CD4-positive, alpha-beta T cell (primary cell): Measurements from ENCODE around the gene ANKRD33B. TPM values are rescaled to one million over a fixed set of nuclear protein-coding genes. Genes with fewer than 3 reads are reported as not detected.

Experiments
- ATAC-seq: fragments of 200-7000 bp; cut with Tn5 transposase; one replicate; pipeline ENCODE4 v1.10.0; 2022; ENCODE audit warnings: mild to moderate bottlenecking; ENCODE audit not compliant: poor library complexity
- CTCF ChIA-PET: fragments of 350-600 bp; sonication (Branson Sonifier 250); formaldehyde crosslinking; loops from one replicate; lab custom pipeline; 2021; ENCODE audit warnings: antibody characterized with exemption, inconsistent platforms; lab: Charles Lee
- POLR2A ChIA-PET: fragments of 350-600 bp; sonication (Branson Sonifier 250); formaldehyde crosslinking; loops from one replicate; lab custom pipeline; 2021; ENCODE audit warnings: antibody characterized with exemption, inconsistent platforms; lab: Charles Lee
- DNase-seq, 14 experiments: peaks; one replicate each; pipeline ENCODE4 v3.0.0-alpha.2; 2013 to 2020; ENCODE audit warnings: mixed read lengths in 2 of 14
- H3K27ac ChIP-seq, 2 donors: one replicate each; pipeline versions ENCODE4 v1.5.1 to v1.7.0; 2013; ENCODE audit warnings: low read length in 2 of 2, low read depth in 1 of 2, mild to moderate bottlenecking in 1 of 2
- H3K27me3 ChIP-seq, 2 experiments: 1 replicate in 1 of 2; 2 replicates in 1 of 2; pipeline versions ENCODE4 v1.6.1 to v1.7.0; 2013; ENCODE audit warnings: low read length in 2 of 2, control low read depth in 1 of 2, mild to moderate bottlenecking in 1 of 2, moderate library complexity in 1 of 2; ENCODE audit not compliant: insufficient read depth in 2 of 2, control insufficient read depth in 1 of 2
- H3K36me3 ChIP-seq: one replicate; pipeline ENCODE4 v1.6.1; 2013; ENCODE audit warnings: low read length, control low read depth; ENCODE audit not compliant: insufficient read depth
- H3K4me1 ChIP-seq: one replicate; pipeline ENCODE4 v1.6.1; 2013; ENCODE audit warnings: low read length, control low read depth; ENCODE audit not compliant: insufficient read depth
- H3K4me3 ChIP-seq: one replicate; pipeline ENCODE4 v1.5.1; 2013; ENCODE audit warnings: mild to moderate bottlenecking, low read length, moderate library complexity
- H3K9me3 ChIP-seq, 2 experiments: 1 replicate in 1 of 2; 2 replicates in 1 of 2; pipeline versions ENCODE4 v1.6.1 to v1.7.0; 2013; ENCODE audit warnings: low read length in 2 of 2, mild to moderate bottlenecking in 2 of 2, control low read depth in 1 of 2, moderate library complexity in 1 of 2; ENCODE audit not compliant: control insufficient read depth in 1 of 2, insufficient read depth in 1 of 2
- H3K27ac Mint-ChIP-seq: one replicate; pipeline ENCODE4 v1.8.0; 2020; ENCODE audit warnings: mixed read lengths
- H3K27me3 Mint-ChIP-seq: one replicate; pipeline ENCODE4 v1.8.0; 2021; ENCODE audit warnings: mixed read lengths
- H3K36me3 Mint-ChIP-seq: one replicate; pipeline ENCODE4 v1.8.0; 2021; ENCODE audit warnings: low read depth, mixed read lengths
- H3K4me1 Mint-ChIP-seq: one replicate; pipeline ENCODE4 v1.8.0; 2021; ENCODE audit warnings: low read depth, mixed read lengths
- H3K4me3 Mint-ChIP-seq: one replicate; pipeline ENCODE4 v1.8.0; 2020; ENCODE audit warnings: mild to moderate bottlenecking, mixed read lengths
- H3K9me3 Mint-ChIP-seq: one replicate; pipeline ENCODE4 v1.8.0; 2020; ENCODE audit warnings: mixed read lengths
- intact Hi-C, 2 experiments: fragments of 100-400 bp; cut with DNase I in 1 of 2; cut with micrococcal nuclease in 1 of 2; formaldehyde crosslinking; loops; one replicate each; pipeline versions ENCODE4 v1.15.1 to v1.9.0; 2023 to 2025; cut with DNase I, micrococcal nuclease
- total RNA-seq, 174 experiments: library from RNA in 2 of 174; stranded (reverse) in 2 of 174; gene quantifications; one replicate each; pipeline ENCODE4 v1.2.3 and lab custom pipeline; 2021 to 2026
- TF ChIP-seq, protein P1 (sequence below): fragments of 200-600 bp; IDR thresholded peaks from one replicate; pipeline ENCODE4 v1.8.0; 2022; ENCODE audit warnings: antibody characterized with exemption, mild to moderate bottlenecking

The ANKRD33B gene
- total RNA-seq, 2 experiments from 2014 or later = 0.99 to 1.3 TPM

DNA sequence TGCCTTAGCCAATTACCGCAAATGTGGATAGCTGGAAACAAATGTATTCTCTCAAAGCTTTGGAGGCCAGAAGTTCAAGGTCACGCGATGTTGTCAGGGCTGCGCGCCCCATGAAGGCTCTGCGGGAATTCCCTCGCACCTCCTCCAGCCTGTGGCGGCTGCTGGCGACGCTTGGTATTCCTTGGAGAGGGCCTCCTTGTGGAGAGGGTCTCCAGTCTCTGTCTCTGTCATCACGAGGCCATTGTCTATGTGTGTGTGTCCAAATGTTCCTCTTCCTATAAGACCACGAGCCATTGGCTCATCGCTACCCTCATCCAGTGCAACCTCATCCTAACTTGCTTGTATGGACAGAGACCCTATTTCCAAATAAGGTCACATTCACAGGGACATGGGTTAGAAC, 97.5 kb downstream of the ANKRD33B start:
- Mint-ChIP-seq H3K9me3 (no peaks in the 10 kb centered on the region), H3K4me3 (no peak overlapping the region), H3K27me3 (no peaks in the 10 kb centered on the region), H3K4me1 (no peaks in the 10 kb centered on the region), H3K36me3 (no peaks in the 10 kb centered on the region), H3K27ac (no peak overlapping the region)
- TF ChIP-seq, protein P1, sequence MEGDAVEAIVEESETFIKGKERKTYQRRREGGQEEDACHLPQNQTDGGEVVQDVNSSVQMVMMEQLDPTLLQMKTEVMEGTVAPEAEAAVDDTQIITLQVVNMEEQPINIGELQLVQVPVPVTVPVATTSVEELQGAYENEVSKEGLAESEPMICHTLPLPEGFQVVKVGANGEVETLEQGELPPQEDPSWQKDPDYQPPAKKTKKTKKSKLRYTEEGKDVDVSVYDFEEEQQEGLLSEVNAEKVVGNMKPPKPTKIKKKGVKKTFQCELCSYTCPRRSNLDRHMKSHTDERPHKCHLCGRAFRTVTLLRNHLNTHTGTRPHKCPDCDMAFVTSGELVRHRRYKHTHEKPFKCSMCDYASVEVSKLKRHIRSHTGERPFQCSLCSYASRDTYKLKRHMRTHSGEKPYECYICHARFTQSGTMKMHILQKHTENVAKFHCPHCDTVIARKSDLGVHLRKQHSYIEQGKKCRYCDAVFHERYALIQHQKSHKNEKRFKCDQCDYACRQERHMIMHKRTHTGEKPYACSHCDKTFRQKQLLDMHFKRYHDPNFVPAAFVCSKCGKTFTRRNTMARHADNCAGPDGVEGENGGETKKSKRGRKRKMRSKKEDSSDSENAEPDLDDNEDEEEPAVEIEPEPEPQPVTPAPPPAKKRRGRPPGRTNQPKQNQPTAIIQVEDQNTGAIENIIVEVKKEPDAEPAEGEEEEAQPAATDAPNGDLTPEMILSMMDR = no peak
- Histone ChIP-seq H3K27me3 (no peaks in the 10 kb centered on the region), H3K9me3 (no peaks in the 10 kb centered on the region), H3K36me3 (no peaks in the 10 kb centered on the region), H3K27ac (no peak overlapping the region), H3K4me1 (no peaks in the 10 kb centered on the region), H3K4me3 (no peak overlapping the region)
- intact Hi-C loops = no loop called here
- POLR2A ChIA-PET = no interaction called here
- ATAC-seq (no peak), DNase-seq (no peak)
- CTCF ChIA-PET = no interaction called here

DNA sequence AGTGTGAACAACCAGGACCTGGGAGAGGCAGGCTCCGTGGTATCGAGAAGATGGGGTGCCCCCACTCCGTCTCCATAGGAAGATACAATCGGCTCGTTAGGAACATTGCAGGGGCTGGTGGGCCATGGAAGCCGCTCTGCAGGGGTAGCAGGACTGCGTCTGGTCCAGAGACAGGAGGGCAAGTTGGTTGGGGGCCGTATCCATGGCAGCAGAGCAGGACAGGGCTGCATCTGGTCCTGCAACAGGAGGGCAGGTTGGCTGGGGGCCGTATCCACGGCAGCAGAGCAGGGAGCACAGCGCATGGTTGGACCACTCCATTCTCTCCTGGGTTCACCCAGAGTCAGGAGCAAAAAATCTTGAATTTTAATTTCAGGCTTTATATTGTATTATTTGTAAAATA, 98.2 kb downstream of the ANKRD33B start:
- POLR2A ChIA-PET = no interaction called here
- CTCF ChIA-PET = no interaction called here
- H3K27ac Mint-ChIP-seq = no peak overlapping the region
- H3K27ac ChIP-seq = no peak overlapping the region
- H3K9me3 ChIP-seq = no peaks in the 10 kb centered on the region
- no peaks in the 10 kb centered on the region for H3K27me3 ChIP-seq
- no peak overlapping the region for H3K4me3 ChIP-seq
- no peak overlapping the region for H3K4me3 Mint-ChIP-seq
- DNase-seq (no peak), ATAC-seq (no peak)
- TF ChIP-seq, protein P1 = no peak
- H3K9me3 Mint-ChIP-seq = no peaks in the 10 kb centered on the region
- no peaks in the 10 kb centered on the region for H3K36me3 Mint-ChIP-seq
- no peaks in the 10 kb centered on the region for H3K4me1 ChIP-seq
- no peaks in the 10 kb centered on the region for H3K36me3 ChIP-seq
- intact Hi-C loops = no loop called here
- H3K4me1 Mint-ChIP-seq = no peaks in the 10 kb centered on the region
- H3K27me3 Mint-ChIP-seq = no peaks in the 10 kb centered on the region

DNA sequence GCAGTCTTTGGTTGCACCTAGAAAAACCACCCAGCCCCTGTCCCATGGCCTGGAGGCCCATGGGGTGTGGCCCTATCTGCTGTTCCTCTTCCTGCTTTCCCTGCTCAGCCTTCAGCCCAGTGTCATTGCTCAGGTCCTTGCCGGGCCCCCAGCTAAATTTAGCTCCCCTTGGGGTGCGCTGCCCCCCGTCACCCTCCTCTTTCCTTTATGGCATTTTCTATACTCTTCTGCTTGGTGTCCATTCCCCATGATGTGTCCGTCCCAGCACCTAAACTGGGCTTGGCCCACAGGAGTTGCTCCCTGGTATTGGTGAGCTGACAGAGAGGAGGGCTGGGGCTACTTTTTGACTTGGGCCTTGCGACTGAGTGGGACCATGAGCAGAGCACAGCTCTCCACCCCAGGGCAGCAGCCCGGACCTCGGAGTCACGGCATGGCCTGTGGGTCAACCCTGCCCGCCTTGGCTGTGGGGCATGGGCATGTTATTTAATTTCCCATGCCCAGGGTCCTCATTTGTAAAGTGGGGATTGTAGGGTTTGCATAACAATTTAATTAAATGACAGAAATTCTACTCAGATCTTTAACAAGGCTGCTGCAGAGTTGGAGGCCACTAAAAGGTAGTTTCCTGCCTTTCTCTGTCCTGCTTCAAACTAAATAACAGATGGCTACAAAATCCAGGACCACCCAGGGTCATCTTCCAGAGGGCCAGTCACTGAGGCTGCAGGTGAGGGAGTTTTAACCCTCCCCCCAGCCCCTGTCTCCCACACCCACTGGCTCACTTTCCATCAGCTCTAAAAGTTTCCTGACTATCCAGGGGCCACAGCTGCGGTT, 99.0 kb downstream of the ANKRD33B start:
- POLR2A ChIA-PET = no interaction called here
- no peaks in the 10 kb centered on the region for H3K4me1 ChIP-seq
- no peak for ATAC-seq
- H3K4me3 Mint-ChIP-seq = no peak overlapping the region
- no peaks in the 10 kb centered on the region for H3K4me1 Mint-ChIP-seq
- TF ChIP-seq, protein P1 = no peak
- H3K4me3 ChIP-seq = no peak overlapping the region
- no peak for DNase-seq
- H3K27ac ChIP-seq = no peak overlapping the region
- H3K27me3 ChIP-seq = no peaks in the 10 kb centered on the region
- no peak overlapping the region for H3K27ac Mint-ChIP-seq
- no peaks in the 10 kb centered on the region for H3K9me3 ChIP-seq
- CTCF ChIA-PET = no interaction called here
- no peaks in the 10 kb centered on the region for H3K27me3 Mint-ChIP-seq
- H3K9me3 Mint-ChIP-seq = no peaks in the 10 kb centered on the region
- intact Hi-C loops = no loop called here
- no peaks in the 10 kb centered on the region for H3K36me3 Mint-ChIP-seq
- no peaks in the 10 kb centered on the region for H3K36me3 ChIP-seq
